Hepatocyte (in vitro differentiated cells): ENCODE data around the gene PPP1R27.

ENCODE experiments used
- CTCF ChIP-seq: fragments of 200-600 bp; sonication (generic); IDR thresholded peaks from 2 replicates; pipeline ENCODE4 v1.5.1; 2016; ENCODE audit warnings: antibody characterized with exemption, mild to moderate bottlenecking; ENCODE audit not compliant: poor library complexity
- EZH2 ChIP-seq: fragments of 200-600 bp; sonication (generic); IDR thresholded peaks from 2 replicates; pipeline ENCODE4 v1.6.1; 2016; ENCODE audit warnings: antibody characterized with exemption, mild to moderate bottlenecking, borderline replicate concordance
- EZH2phosphoT487 ChIP-seq: fragments of 200-600 bp; sonication (generic); IDR thresholded peaks from one replicate; pipeline ENCODE4 v1.6.1; 2018; ENCODE audit warnings: antibody characterized with exemption, mild to moderate bottlenecking, low read depth, moderate library complexity; ENCODE audit not compliant: unreplicated experiment, severe bottlenecking

- TF ChIP-seq CTCF (no peak), EZH2 (no peak), EZH2phosphoT487 (no peak)
Observed at GRCh38 chr17:81794074-81794476, 40.8 kb downstream of the PPP1R27 start.
